ENCODE data around the gene KLHL6.

- TF ChIP-seq POLR2A (IDR thresholded peaks at IDR 0.05): no peak
- TF ChIP-seq CTCF (IDR thresholded peaks at IDR 0.05): no peak
Observed at GRCh38 chr3:183460081-183461055, 95.1 kb downstream of the KLHL6 start.

All from stomach (tissue), 4 donors.